HG02623 (cell line): ENCODE measurements around the gene TPD52L1.

Source experiments
- ATAC-seq: cut with Tn5 transposase; IDR thresholded peaks from one replicate; pipeline ENCODE4 v1.9.1; 2021; ENCODE audit warnings: moderate library complexity; ENCODE audit not compliant: unreplicated experiment

Gene TPD52L1

GRCh38 chr6:125233202-125233601 is 79.6 kb downstream of the TPD52L1 start:
- ATAC-seq = no peak

- ATAC-seq = no peak
These were observed 83.2 kb downstream of the TPD52L1 start for GRCh38 chr6:125236536-125237327.

- ATAC-seq = no peak
These were observed 84.2 kb downstream of the TPD52L1 start for GRCh38 chr6:125237764-125238163.

GRCh38 chr6:125245109-125245508 is 91.5 kb downstream of the TPD52L1 start:
- ATAC-seq = no peak

- ATAC-seq = no peak
These were observed 92.1 kb downstream of the TPD52L1 start for GRCh38 chr6:125245523-125246264.

- ATAC-seq = no peak
These were observed 93.0 kb downstream of the TPD52L1 start for GRCh38 chr6:125246566-125246965.

- no peak for ATAC-seq
These were observed 94.6 kb downstream of the TPD52L1 start for GRCh38 chr6:125248136-125248535.

GRCh38 chr6:125250511-125250910 is 96.9 kb downstream of the TPD52L1 start:
- ATAC-seq = no peak

GRCh38 chr6:125251516-125252220 is 98.1 kb downstream of the TPD52L1 start:
- no peak for ATAC-seq

GRCh38 chr6:125252891-125253290 is 99.3 kb downstream of the TPD52L1 start:
- ATAC-seq = no peak

GRCh38 chr6:125253881-125254280 is 100.3 kb downstream of the TPD52L1 start:
- ATAC-seq = no peak

GRCh38 chr6:125254321-125254720 is 100.7 kb downstream of the TPD52L1 start:
- ATAC-seq = no peak

- no peak for ATAC-seq
These were observed 101.6 kb downstream of the TPD52L1 start for GRCh38 chr6:125255201-125255600.

- ATAC-seq = no peak
These were observed 103.8 kb downstream of the TPD52L1 start for GRCh38 chr6:125257351-125257750.

- ATAC-seq = no peak
These were observed 105.2 kb downstream of the TPD52L1 start for GRCh38 chr6:125258651-125259353.

- ATAC-seq = no peak
These were observed 105.8 kb downstream of the TPD52L1 start for GRCh38 chr6:125259354-125259736.

- no peak for ATAC-seq
These were observed 108.7 kb downstream of the TPD52L1 start for GRCh38 chr6:125262016-125263013.

GRCh38 chr6:125264476-125264875 is 110.9 kb downstream of the TPD52L1 start:
- ATAC-seq = no peak

GRCh38 chr6:125267806-125268523 is 114.4 kb downstream of the TPD52L1 start:
- ATAC-seq = no peak
